HEK293 (cell line): ENCODE data around the gene CHL1.
A peak's percentile ranks its signal among the peaks of the same experiment; 100 is the strongest.

Experiments
- CTCF ChIA-PET: fragments of 350-600 bp; formaldehyde crosslinking; extraction: SDS; loops from one replicate; lab custom pipeline; 2021; ENCODE audit warnings: antibody characterized with exemption; lab: Yijun Ruan, JAX
- POLR2A ChIA-PET: fragments of 300-600 bp; formaldehyde crosslinking; extraction: SDS; loops from one replicate; lab custom pipeline; 2020; ENCODE audit warnings: antibody characterized with exemption, inconsistent platforms; lab: Yijun Ruan, JAX
- H3K27ac ChIP-seq: fragments of 200-500 bp; sonication (Bioruptor generic); 2 replicates; pipeline ENCODE4 v1.5.1; 2014; ENCODE audit warnings: low read depth, low read length, control low read depth, inconsistent platforms; ENCODE audit errors: extremely low read depth
- H3K36me3 ChIP-seq, 2 experiments: fragments of 200-500 bp in 1 of 2; sonication (Bioruptor generic) in 1 of 2; 1 replicate in 1 of 2; 2 replicates in 1 of 2; pipeline ENCODE4 v1.5.1; 2014 to 2017; ENCODE audit warnings: inconsistent platforms in 2 of 2, low read length in 2 of 2; ENCODE audit not compliant: control insufficient read depth in 2 of 2, insufficient read depth in 1 of 2
- H3K4me1 ChIP-seq: fragments of 200-500 bp; sonication (Bioruptor generic); 2 replicates; pipeline ENCODE4 v1.5.1; 2014; ENCODE audit warnings: mild to moderate bottlenecking, low read length, inconsistent platforms; ENCODE audit not compliant: control insufficient read depth, insufficient read depth
- H3K4me3 ChIP-seq: 2 replicates; pipeline ENCODE4 v1.5.1; 2011; ENCODE audit warnings: low read depth, mild to moderate bottlenecking, control low read depth, low read length, moderate library complexity
- H3K9me3 ChIP-seq: fragments of 200-500 bp; sonication (Bioruptor generic); 2 replicates; pipeline ENCODE4 v1.5.1; 2014; ENCODE audit warnings: low read depth, low read length, inconsistent platforms; ENCODE audit not compliant: control insufficient read depth, insufficient read depth
- ATF2 ChIP-seq: fragments of 450-650 bp; formaldehyde crosslinking; IDR thresholded peaks from 2 replicates; pipeline ENCODE4 v1.5.1; 2016; ENCODE audit warnings: missing biosample characterization, missing genetic modification characterization, low read depth
- KLF1 ChIP-seq: fragments of 450-650 bp; formaldehyde crosslinking; IDR thresholded peaks from 2 replicates; pipeline ENCODE4 v1.5.1; 2016; ENCODE audit warnings: missing biosample characterization, missing genetic modification characterization
- KLF17 ChIP-seq: fragments of 450-650 bp; formaldehyde crosslinking; IDR thresholded peaks from 2 replicates; pipeline ENCODE4 v1.5.1; 2016; ENCODE audit warnings: missing biosample characterization, missing genetic modification characterization
- SP7 ChIP-seq: fragments of 450-650 bp; formaldehyde crosslinking; IDR thresholded peaks from 2 replicates; pipeline ENCODE4 v1.5.1; 2016; ENCODE audit warnings: missing biosample characterization, missing genetic modification characterization
- YY1 ChIP-seq: fragments of 450-650 bp; formaldehyde crosslinking; IDR thresholded peaks from 2 replicates; pipeline ENCODE4 v1.5.1; 2018; ENCODE audit warnings: missing biosample characterization, missing genetic modification characterization
- ZBTB20 ChIP-seq: fragments of 450-650 bp; formaldehyde crosslinking; IDR thresholded peaks from 2 replicates; pipeline ENCODE4 v1.5.1; 2016; ENCODE audit warnings: missing biosample characterization, missing genetic modification characterization
- ZBTB26 ChIP-seq: fragments of 450-650 bp; formaldehyde crosslinking; optimal IDR thresholded peaks from 2 replicates; pipeline ENCODE3; 2016; ENCODE audit warnings: missing biosample characterization, mild to moderate bottlenecking, missing genetic modification characterization
- ZNF10 ChIP-seq: fragments of 450-650 bp; formaldehyde crosslinking; IDR thresholded peaks from 2 replicates; pipeline ENCODE4 v1.5.1; 2017; ENCODE audit warnings: missing biosample characterization, missing genetic modification characterization
- ZNF155 ChIP-seq: fragments of 450-650 bp; formaldehyde crosslinking; IDR thresholded peaks from 2 replicates; pipeline ENCODE4 v1.5.1; 2016; ENCODE audit warnings: missing biosample characterization, missing genetic modification characterization
- ZNF2 ChIP-seq: fragments of 450-650 bp; formaldehyde crosslinking; IDR thresholded peaks from 2 replicates; pipeline ENCODE4 v1.5.1; 2016; ENCODE audit warnings: missing biosample characterization, missing genetic modification characterization
- ZNF223 ChIP-seq: fragments of 450-650 bp; formaldehyde crosslinking; IDR thresholded peaks from 2 replicates; pipeline ENCODE4 v1.5.1; 2016; ENCODE audit warnings: missing biosample characterization, missing genetic modification characterization
- ZNF362 ChIP-seq: fragments of 450-650 bp; formaldehyde crosslinking; IDR thresholded peaks from 2 replicates; pipeline ENCODE4 v1.5.1; 2016; ENCODE audit warnings: missing biosample characterization, missing genetic modification characterization
- ZNF426 ChIP-seq: fragments of 450-650 bp; formaldehyde crosslinking; IDR thresholded peaks from 2 replicates; pipeline ENCODE4 v1.5.1; 2017; ENCODE audit warnings: missing biosample characterization, missing genetic modification characterization, mild to moderate bottlenecking, inconsistent platforms, moderate library complexity
- ZNF449 ChIP-seq: fragments of 450-650 bp; formaldehyde crosslinking; IDR thresholded peaks from 2 replicates; pipeline ENCODE4 v1.5.1; 2017; ENCODE audit warnings: missing biosample characterization, mild to moderate bottlenecking, missing genetic modification characterization, moderate library complexity
- ZNF510 ChIP-seq: fragments of 450-650 bp; formaldehyde crosslinking; IDR thresholded peaks from 2 replicates; pipeline ENCODE4 v1.5.1; 2018; ENCODE audit warnings: mild to moderate bottlenecking, missing genetic modification characterization, missing biosample characterization; ENCODE audit not compliant: insufficient replicate concordance
- ZNF513 ChIP-seq: fragments of 450-650 bp; IDR thresholded peaks from 2 replicates; pipeline ENCODE4 v1.5.1; 2018; ENCODE audit warnings: missing biosample characterization, missing genetic modification characterization
- ZNF558 ChIP-seq: fragments of 450-650 bp; formaldehyde crosslinking; IDR thresholded peaks from 2 replicates; pipeline ENCODE4 v1.5.1; 2016; ENCODE audit warnings: missing biosample characterization, missing genetic modification characterization
- ZNF654 ChIP-seq: fragments of 450-650 bp; formaldehyde crosslinking; IDR thresholded peaks from 2 replicates; pipeline ENCODE4 v1.5.1; 2016; ENCODE audit warnings: low read depth, missing biosample characterization, missing genetic modification characterization
- ZNF677 ChIP-seq: fragments of 450-650 bp; IDR thresholded peaks from 2 replicates; pipeline ENCODE4 v1.5.0; 2018; ENCODE audit warnings: missing biosample characterization, mild to moderate bottlenecking, missing genetic modification characterization, moderate library complexity
- ZNF830 ChIP-seq: fragments of 450-650 bp; IDR thresholded peaks from 2 replicates; pipeline ENCODE4 v1.5.0; 2018; ENCODE audit warnings: missing biosample characterization, missing genetic modification characterization, low read depth, mild to moderate bottlenecking, moderate library complexity
- TF ChIP-seq, protein P1 (sequence below): fragments of 450-650 bp; formaldehyde crosslinking; IDR thresholded peaks from 2 replicates; pipeline ENCODE4; 2016; ENCODE audit warnings: missing biosample characterization, missing genetic modification characterization
- TF ChIP-seq, protein P2 (sequence below): fragments of 450-650 bp; formaldehyde crosslinking; IDR thresholded peaks from 2 replicates; pipeline ENCODE4 v1.5.1; 2016; ENCODE audit warnings: missing biosample characterization, missing genetic modification characterization

The CHL1 gene

GRCh38 chr3:312911-313310 is 116.3 kb downstream of the CHL1 start (continued):
- TF ChIP-seq, protein P1, sequence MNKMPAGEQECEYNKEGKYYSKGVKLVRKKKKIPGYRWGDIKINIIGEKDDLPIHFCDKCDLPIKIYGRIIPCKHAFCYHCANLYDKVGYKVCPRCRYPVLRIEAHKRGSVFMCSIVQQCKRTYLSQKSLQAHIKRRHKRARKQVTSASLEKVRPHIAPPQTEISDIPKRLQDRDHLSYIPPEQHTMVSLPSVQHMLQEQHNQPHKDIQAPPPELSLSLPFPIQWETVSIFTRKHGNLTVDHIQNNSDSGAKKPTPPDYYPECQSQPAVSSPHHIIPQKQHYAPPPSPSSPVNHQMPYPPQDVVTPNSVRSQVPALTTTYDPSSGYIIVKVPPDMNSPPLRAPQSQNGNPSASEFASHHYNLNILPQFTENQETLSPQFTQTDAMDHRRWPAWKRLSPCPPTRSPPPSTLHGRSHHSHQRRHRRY = no peak

DNA sequence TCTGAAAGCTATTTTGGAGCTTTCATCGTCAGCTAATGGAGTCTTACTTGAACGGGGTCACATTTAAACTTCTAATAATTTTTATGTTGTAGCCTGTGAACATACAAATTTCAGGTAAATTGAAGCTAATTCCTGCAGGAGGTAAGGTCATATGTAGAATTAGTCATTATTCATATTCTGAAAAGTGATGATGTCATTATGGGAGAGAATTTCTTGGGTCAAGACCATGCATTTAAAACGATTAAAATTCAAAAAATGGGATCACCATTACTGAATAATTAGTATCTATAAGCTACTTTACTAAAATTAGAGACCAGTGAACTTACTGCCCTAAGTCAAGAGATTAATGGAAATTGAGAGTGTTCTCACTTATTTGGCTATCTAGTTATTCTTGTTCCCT is 120.4 kb downstream of the CHL1 start:
- Histone ChIP-seq H3K4me1 (no peaks in the 10 kb centered on the region), H3K9me3 (no peaks in the 10 kb centered on the region), H3K36me3 (no peaks in the 10 kb centered on the region), H3K27ac (no peak overlapping the region), H3K4me3 (no peak overlapping the region)
- ChIA-PET POLR2A (no interaction called here), CTCF (interaction anchor here (1.0 kb wide), 1 partner anchor 37 kb away, joined by 4 read pairs; no protein-coding TSS in a partner anchor)
- TF ChIP-seq ATF2 (tag by site-specific recombination) = peak; percentile 63; the same call in 1 of the 2 replicates
- no peak for TF ChIP-seq ZNF155 (tag by site-specific recombination)

DNA sequence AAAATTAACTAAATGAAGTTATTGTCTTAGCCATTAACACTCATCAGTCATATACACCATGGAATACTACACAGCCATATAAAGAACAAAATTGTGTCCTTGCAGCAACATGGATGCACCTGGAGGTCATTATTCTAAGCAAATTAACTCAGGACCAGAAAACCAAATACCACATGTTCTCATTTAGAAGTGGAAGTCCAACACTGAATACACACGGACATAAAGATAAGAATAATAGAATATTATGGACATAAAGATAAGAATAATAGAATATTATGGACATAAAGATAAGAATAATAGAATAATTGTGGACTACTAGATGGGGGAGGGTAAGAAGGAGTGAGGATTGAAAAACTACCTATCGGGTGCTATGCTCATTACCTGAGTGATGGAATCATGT is 122.3 kb downstream of the CHL1 start:
- POLR2A ChIA-PET = no interaction called here
- Histone ChIP-seq H3K36me3 (no peaks in the 10 kb centered on the region), H3K9me3 (no peaks in the 10 kb centered on the region), H3K4me3 (no peak overlapping the region), H3K4me1 (no peaks in the 10 kb centered on the region), H3K27ac (no peak overlapping the region)
- CTCF ChIA-PET = no interaction called here
- no peak for TF ChIP-seq ZNF2 (tag by site-specific recombination)
- no peak for TF ChIP-seq ZNF449 (tag by site-specific recombination)
- no peak for TF ChIP-seq KLF1 (tag by site-specific recombination)
- TF ChIP-seq ZNF830 = no peak
- no peak for TF ChIP-seq YY1
- no peak for TF ChIP-seq ZNF558 (tag by site-specific recombination)
- TF ChIP-seq ZBTB26 (tag by site-specific recombination) = no peak
- no peak for TF ChIP-seq ZNF654
- no peak for TF ChIP-seq SP7
- no peak for TF ChIP-seq ZNF513 (tag by site-specific recombination)
- no peak for TF ChIP-seq ZNF677 (tag by site-specific recombination)
- no peak for TF ChIP-seq ZNF223
- TF ChIP-seq KLF17 (tag by site-specific recombination) = no peak
- TF ChIP-seq ZNF426 (tag by site-specific recombination) = no peak
- no peak for TF ChIP-seq ZNF10 (tag by site-specific recombination)
- TF ChIP-seq, protein P2, sequence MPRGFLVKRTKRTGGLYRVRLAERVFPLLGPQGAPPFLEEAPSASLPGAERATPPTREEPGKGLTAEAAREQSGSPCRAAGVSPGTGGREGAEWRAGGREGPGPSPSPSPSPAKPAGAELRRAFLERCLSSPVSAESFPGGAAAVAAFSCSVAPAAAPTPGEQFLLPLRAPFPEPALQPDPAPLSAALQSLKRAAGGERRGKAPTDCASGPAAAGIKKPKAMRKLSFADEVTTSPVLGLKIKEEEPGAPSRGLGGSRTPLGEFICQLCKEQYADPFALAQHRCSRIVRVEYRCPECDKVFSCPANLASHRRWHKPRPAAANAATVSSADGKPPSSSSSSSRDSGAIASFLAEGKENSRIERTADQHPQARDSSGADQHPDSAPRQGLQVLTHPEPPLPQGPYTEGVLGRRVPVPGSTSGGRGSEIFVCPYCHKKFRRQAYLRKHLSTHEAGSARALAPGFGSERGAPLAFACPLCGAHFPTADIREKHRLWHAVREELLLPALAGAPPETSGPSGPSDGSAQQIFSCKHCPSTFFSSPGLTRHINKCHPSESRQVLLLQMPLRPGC (tag by site-specific recombination) = no peak
- TF ChIP-seq ZBTB20 (tag by site-specific recombination) = no peak
- no peak for TF ChIP-seq ZNF362 (tag by site-specific recombination)
- TF ChIP-seq ZNF510 (tag by site-specific recombination) = no peak
